Measurements from ENCODE around the gene MAPKAP1. TPM values are rescaled to one million over a fixed set of nuclear protein-coding genes. Genes with fewer than 3 reads are reported as not detected.

The MAPKAP1 gene
- total and polyA plus RNA-seq, 2 experiments from 2014 or later, result 68.4 to 98.5 TPM

- TF ChIP-seq REST (IDR thresholded peaks at IDR 0.05; ENCODE audit: unreplicated experiment) (no peak), EZH2 (IDR thresholded peaks at IDR 0.05; ENCODE audit: low read depth, unreplicated experiment) (no peak), POLR2AphosphoS5 (IDR thresholded peaks at IDR 0.05; ENCODE audit: low read depth) (no peak), CTCF (conservative IDR thresholded peaks at IDR 0.05; ENCODE audit: low read depth in 2 of 2) (no peak), ETS1 (IDR thresholded peaks at IDR 0.05) (no peak), ZNF114 (CRISPR knock-in tag; IDR thresholded peaks at IDR 0.05) (no peak)
Measured at GRCh38 chr9:125429476-125430160, 277.4 kb downstream of the MAPKAP1 start (continued).

- Mint-ChIP-seq H3K36me3 (ENCODE audit: low read depth) (no peaks in the 10 kb centered on the region), H3K4me1 (peaks cover 11% of the 10 kb centered on the region; the same call in 2 of the 3 replicates), H3K9me3 (no peaks in the 10 kb centered on the region), H3K27ac (no peak overlapping the region), H3K4me3 (no peak overlapping the region), H3K27me3 (ENCODE audit: insufficient read depth, low read depth, poor library complexity) (peaks cover 15% of the 10 kb centered on the region)
- ATAC-seq (no peak), DNase-seq (ENCODE audit: low spot score) (no peak)
- Histone ChIP-seq H3K27me3 (ENCODE audit: insufficient read depth) (no peaks in the 10 kb centered on the region), H3K4me2 (no peak overlapping the region), H3K4me1 (ENCODE audit: insufficient read depth) (no peaks in the 10 kb centered on the region), H3K36me3 (ENCODE audit: insufficient read depth) (no peaks in the 10 kb centered on the region), H3K79me2 (replicated peaks; ENCODE audit: insufficient read depth) (no peaks in the 10 kb centered on the region), H3K9me2 (ENCODE audit: insufficient read depth) (no peaks in the 10 kb centered on the region), H2AFZ (no peak overlapping the region), H3F3A (replicated peaks; ENCODE audit: low read depth) (no peaks in the 10 kb centered on the region), H4K20me1 (replicated peaks; ENCODE audit: insufficient read depth) (no peaks in the 10 kb centered on the region), H3K4me3 (no peak overlapping the region), H3K27ac (ENCODE audit: low read depth) (no peak overlapping the region)
- TF ChIP-seq JUNB (IDR thresholded peaks at IDR 0.05; ENCODE audit: unreplicated experiment) (no peak), POLR2AphosphoS5 (IDR thresholded peaks at IDR 0.05; ENCODE audit: low read depth) (no peak), ZNF114 (CRISPR knock-in tag; IDR thresholded peaks at IDR 0.05) (no peak), NANOG (IDR thresholded peaks at IDR 0.05; ENCODE audit: borderline replicate concordance) (no peak), STAT1 (IDR thresholded peaks at IDR 0.05; ENCODE audit: unreplicated experiment) (no peak), CREB1 (CRISPR knock-in tag; IDR thresholded peaks at IDR 0.05; ENCODE audit: low read depth) (no peak), ZNF462 (CRISPR knock-in tag; IDR thresholded peaks at IDR 0.05) (no peak)
Measured at GRCh38 chr9:125428902-125429467, 278.0 kb downstream of the MAPKAP1 start.

All from GM23338 (cell line).